COLO668 (cell line): ENCODE results near the gene MAD2L1.

Experiments
- DNase-seq: peaks from one replicate; lab custom pipeline; 2025; ENCODE audit not compliant: unreplicated experiment; lab: John Stamatoyannopoulos, UW

The MAD2L1 gene

DNA sequence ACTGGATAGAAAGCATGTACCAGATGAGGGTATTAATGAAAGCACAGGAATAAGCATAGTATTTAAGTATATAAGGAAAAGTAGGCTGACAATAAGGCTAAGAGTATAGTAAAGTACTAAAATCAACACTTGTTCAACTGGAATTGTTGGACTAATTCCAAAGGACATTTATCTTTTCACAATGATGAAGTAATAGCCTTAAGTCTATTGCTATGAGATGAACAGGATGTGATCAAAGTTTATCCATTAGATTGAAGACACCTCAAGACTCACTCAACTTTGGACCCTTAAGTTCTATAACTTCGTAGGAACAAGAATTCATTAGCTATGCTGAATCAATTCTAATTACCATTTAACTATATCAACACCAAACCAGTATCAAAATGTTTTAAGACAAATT lies 7.6 kb downstream of the MAD2L1 start:
- no peak for DNase-seq

DNA sequence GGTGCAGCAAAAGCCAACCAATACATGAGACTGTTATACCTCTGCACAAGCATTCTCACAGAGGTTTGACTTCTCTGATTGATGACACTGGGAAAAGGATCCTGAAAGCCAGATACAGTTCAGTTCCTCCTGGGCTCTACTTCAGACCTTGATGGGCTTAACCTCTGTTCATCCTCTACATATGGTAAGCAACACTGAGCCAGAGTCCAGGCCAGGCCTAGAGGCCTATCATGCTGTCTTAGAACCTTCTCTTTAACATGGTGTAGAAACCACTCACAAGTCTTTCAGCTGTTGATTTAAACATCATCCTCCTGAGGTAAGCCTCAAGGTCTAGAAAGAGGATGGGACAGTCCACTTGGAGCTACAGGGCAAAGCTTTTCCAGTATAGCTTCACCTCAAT lies 9.2 kb downstream of the MAD2L1 start:
- no peak for DNase-seq

DNA sequence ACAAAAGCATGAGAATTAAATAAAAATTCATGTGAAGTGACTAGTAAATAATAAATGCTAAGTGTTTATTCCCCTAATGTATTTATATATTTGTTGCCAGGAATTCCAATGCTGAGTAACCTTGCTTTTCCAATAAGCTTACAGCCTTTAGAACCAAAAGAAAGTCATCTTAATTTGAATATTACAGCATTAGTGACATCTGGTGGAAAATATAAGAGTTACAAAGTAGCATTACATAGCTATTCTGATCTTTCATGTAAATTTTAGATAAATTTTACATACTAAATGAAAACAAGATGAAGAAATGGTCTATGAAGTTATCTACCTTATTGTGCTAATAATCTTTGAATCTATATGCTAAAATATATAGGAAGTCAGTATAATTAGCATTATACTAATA lies 10.4 kb downstream of the MAD2L1 start:
- DNase-seq, result no peak

DNA sequence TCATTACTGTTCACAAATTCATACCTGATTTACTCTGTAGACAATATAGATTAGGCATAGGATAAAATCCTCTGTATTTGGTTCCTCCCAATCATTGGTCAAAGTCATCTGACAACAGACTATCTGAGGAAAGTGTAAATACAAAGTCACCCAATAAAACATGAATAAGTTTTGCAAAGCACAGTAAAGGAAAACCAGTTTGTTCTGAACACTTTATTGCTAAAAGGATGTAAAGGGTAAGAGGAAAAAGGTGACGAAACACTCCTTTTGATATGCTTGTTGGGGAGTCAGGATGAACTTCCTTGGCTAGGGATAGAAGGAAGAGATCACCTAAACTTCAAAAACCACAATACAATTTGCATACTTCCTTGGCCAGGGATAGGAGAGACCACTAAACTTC lies 10.9 kb downstream of the MAD2L1 start:
- DNase-seq, result no peak

DNA sequence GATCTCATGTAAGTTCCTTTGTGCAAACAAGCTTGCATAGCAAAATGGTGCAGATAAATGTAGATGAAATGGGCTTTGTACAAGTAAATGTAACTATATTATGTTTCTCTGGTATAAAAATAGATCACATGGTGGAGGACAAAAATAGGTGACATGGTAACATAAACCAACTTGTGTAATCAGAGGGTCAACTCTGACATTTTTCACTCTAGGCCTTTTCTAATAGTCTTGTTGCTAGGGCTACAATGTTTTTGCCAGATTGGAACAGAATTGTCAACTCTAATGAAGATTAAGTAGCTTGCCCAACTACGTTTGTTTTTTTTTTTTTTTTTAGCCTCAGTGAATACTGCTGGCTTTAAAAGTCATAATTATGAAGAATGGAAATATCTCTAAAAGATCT lies 11.5 kb downstream of the MAD2L1 start:
- DNase-seq, result no peak

DNA sequence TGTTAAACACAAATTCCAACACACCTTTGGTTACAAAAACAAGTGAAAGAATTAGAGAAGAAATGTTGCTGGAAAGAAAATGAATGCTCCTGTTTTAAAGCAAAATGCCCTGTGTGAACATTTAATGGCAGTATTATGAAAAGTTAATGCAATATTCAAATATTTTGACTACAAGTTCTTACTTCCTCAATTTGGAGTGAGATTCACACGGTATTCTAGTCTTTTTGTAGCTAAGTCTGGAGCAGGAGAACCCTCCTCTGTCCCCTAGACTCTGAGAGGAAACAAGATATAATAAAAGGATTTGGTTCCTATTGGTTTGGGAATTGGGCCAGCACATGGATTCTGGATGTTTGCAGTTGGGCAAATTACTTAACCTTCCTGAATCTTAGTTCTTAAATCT lies 12.7 kb downstream of the MAD2L1 start:
- DNase-seq, result no peak

DNA sequence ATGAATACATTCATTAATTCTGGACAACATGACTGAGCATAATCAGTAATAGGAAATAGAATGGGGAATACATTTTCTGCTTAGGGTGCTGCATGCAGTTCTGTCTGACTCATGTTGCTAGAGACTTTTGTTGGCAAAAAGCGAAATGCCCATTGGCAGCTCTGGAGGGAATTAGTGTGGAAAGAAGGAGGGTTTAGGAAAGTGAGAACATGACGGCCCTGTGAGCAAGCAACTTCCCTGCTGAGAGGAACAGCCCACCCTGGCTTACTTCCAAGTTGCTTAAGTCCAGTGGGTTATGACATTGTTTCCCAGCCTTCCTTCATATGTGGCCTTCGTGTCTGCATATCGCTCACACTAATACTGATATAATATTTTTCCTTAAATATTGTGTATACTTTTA lies 13.8 kb downstream of the MAD2L1 start:
- DNase-seq, result no peak

DNA sequence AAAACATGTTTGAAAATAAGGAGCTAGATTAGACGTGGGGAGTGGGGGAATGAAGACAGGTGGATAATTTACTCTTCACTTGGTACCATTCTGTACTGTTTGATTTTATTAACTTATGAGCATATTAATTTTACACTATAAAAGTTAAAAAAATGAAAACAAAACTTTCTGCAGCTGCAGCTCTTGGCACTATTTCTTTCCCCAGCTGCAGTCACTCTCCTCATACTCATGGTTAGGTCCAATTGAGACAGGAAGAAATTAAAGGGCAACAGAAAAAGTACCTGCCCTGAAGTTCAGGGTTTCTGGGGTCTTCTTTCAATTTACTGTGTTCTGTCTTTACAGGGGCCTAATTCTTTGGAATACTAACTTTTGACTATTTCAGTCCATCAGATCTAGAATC lies 15.4 kb downstream of the MAD2L1 start:
- no peak for DNase-seq

DNA sequence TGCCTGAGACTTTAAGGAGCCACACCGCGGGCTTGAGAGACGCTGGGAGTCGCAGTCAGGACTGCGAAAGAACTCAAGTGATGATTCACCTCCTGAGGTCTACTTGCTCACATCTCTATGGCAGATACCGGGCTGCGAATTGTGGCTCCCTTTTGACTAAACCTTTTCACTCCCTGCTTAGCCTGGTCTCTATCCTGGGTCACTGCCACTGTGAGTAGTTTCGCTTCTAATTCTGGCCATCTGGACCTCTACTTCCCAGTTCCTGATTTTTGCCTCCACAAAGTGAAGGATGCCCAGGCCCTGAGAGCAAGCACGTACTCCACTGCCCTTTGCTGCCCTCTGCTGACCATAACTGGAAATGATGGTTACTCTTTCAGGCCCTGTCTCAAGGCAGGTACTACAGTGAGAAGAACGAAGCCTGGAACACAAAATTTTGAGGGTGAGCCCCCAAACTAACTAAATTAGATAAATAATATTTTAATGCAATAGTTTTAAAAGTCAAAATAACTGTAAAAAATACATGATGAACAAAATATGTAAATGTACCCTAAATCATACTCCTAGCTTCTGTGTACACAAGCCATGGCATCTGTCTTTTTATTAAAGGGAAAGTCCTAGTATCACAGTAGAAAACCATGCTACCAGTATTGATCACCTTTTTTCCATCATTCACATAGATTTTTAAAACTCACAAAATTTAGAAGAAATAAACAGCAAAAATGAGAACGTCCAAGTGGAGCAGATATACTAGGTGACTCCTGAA lies 16.7 kb downstream of the MAD2L1 start:
- peak; percentile 86 for DNase-seq

DNA sequence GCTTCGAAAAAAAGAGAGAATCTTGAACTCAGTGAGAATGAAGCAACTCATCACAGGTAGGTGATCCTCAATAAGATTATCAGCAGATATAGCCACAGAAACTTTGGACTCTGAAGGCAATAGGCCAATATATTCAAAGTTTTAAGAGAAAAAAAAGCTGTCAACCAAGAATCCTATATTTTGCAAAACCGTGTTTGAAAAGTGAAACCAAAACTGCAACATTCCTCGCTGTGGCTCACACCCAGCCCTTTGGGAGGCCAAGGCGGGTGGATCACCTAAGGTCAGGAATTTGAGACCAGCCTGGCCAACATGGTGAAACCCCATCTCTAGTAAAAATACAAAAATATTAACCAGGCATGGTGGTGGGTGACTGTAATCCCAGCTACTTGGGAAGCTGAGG lies 22.8 kb downstream of the MAD2L1 start:
- DNase-seq, result no peak

DNA sequence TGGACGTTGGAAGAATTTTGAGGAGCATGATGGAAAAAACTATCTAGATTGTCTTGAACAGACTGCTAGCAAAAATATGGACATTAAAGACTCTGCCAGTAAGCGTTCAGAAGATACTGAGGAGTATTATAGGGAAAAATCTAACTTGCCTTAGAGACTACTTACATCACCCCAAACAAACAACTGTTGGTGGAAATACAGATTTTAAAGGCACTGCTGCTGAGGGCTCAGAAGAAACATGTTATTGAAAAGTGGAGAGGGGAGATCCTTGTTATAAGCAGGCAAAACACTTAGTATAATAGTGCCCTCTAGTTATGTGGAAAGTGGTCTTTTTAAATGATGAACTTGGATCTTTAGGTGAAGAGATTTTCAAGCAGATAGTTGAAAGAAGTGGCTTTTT lies 29.2 kb downstream of the MAD2L1 start:
- no peak for DNase-seq

DNA sequence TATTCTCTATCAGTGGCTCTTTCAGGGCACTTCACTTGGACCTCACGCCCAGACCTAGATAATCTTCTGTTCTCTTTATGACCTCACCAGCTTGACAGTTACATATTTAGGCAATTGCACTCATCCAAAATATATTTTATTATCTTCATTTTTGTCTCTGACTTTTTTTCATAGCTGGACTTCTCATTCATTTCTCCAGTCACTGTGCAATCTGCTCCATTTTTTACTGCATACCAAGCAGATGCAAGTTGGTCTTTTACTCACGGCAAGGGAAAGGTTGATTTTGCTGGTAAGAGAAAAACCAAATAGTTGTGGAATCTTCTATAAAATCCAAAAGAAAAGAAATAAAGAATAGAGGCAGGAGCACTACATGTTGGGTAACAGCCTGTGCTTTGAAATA lies 31.7 kb downstream of the MAD2L1 start:
- no peak for DNase-seq

DNA sequence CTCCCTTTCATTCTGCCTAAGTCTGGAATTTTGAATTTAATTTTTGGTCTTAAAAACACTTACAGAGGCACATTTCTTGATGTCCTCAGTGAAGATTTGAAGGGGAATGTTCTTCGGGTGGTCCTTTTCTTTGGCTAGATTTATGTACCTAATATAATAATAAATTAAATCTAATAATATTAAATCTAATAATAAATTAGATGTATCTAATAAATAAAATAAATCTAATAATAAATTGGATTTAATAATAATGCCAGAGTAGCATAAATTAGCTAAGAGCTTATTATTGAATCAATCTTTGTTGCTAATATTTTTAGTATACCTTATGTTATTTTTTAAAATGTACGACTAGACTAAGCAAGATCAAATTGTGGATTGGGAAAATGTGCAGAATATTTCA lies 39.8 kb downstream of the MAD2L1 start:
- DNase-seq, result no peak

DNA sequence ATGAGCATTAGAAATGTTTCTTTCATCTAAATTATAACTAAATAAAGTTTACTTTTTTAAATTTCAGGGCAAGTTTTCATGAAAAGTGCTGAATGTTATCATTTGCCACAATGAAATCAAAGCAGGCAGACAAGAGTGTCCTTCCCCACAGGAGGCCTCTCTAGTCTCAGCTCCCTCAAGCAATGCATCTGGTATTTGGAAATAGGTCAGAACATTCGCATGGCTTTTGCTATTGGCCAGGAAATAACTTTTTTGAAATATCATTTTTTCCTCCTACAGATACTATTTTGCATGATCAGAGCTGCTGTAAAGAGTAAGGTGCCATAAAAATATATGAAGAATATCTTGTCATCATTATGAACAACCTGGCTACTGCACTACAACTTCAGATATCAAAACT lies 41.1 kb downstream of the MAD2L1 start:
- DNase-seq, result no peak

DNA sequence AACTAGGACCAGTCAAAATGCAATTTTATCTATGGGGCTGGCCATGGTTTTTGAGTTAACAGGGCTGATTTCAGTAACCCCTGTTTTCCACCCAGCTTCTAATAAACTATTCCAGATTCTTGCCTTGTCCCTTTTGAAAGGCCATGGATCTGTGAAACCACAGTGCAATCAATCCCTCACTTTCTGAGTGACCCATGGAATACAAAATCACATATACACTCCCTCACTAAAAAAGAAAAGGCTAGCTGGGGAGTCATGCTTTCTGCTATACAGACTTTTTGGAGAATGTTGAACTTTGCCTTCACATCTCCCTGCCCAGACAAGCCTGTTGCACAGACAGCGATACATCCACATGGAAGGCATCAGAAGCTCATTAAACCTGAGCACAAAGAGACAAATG lies 47.9 kb downstream of the MAD2L1 start:
- no peak for DNase-seq

DNA sequence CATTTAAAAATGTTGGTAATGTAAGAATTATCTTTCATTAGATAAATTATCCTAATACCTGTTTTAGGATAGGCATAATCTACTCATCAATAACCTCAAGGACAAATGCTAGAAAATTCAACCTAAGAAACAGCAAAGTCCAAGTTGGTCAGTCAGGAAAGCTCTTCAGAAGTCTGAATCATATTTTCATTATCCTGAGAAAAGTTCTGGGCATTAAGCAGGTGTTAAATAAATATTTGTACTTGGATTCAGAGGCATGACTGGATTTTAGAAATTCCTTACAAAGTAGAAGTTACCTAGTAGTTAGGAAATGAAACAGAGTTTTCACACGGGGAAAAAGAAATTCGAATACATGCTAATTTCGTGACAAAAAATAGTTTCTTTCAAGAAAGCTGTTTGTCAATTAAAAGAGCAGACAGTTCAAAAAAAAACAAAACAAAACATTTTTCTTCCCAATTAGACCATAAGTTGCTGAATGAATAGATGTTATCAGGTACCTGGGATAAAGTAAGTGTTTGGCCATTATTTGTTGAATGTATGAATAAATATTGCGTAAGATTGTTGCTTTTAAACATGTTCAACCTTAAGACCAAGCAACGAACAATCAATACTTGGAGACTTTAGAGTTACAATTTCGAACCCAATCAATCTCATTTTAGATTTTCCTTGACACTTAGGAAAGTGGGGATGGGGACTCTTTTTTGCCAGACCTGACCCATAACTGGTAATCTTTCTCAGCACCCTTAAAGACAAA lies 48.5 kb downstream of the MAD2L1 start:
- no peak for DNase-seq

DNA sequence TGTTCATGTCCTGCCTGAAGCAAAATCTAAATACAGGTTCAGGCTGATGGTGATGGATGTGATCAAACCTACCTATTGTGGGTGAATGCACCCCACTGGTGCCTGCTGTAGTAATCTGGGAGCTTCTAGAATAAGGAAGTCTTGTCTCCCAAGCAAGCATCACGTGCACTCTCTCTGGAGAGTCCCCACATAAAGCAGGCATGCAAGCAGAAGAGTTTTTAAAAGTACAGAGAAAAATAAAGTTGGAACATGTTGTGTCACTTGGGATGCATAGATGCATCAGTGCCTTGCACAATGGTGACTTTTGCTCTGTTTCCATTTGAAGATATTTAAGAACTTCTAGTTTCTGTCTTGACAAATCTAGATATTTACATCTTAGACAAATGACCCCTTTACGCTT lies 54.9 kb downstream of the MAD2L1 start:
- no peak for DNase-seq

DNA sequence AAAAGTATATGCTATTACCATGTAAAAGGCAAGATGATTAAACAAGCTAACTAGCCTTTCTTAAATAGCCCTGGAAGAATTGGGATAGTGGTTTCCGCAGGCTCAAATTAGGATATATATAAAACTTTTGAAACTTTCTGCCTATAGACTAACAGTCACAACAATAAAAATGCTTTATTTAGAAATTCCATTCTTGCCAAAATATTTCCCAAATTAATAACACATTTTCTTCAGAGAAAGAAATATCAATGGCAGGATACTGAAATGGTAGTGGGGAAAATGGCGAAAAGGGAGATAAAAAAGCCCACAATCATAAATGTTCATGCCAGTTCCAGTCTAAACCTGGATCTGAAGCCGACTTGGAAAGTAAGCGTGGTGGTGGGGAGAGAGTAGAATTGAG lies 56.0 kb downstream of the MAD2L1 start:
- no peak for DNase-seq

DNA sequence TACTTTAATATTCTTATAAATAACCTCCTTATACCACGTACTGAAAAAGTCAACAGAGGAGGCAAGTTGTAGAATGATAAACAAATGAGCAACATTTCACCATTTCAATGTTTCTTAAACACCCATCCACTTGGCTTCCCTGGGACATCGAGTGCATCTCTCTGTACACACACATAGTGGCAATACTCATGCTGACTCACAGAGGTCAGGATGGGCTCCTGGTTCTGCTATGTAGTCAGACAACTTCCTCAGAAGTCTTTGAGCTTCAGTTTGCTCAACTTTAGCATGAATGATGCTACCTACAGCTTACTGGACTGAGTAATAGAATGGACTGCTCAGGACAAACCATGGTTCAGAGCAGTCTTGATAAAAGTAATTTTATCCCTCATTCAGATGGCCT lies 56.9 kb downstream of the MAD2L1 start:
- DNase-seq, result no peak

DNA sequence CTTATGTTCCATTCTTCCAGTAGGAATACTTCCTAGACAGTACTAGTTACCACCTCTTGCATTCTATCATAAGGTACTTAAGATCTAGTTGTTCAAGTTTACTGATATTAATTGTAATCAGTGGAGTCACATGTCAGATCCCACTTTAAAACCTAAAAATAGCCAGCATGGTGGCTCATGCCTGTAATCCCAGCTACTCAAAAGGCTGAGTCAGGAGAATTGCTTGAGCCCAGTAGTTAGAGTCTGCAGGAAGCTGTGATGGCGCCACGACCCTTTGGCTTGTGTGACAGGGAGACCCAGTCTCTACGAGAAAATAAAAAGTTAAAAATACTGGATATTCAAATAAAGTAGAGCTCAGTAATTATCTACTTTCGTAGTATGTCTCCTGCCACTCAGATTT lies 57.7 kb downstream of the MAD2L1 start:
- no peak for DNase-seq

DNA sequence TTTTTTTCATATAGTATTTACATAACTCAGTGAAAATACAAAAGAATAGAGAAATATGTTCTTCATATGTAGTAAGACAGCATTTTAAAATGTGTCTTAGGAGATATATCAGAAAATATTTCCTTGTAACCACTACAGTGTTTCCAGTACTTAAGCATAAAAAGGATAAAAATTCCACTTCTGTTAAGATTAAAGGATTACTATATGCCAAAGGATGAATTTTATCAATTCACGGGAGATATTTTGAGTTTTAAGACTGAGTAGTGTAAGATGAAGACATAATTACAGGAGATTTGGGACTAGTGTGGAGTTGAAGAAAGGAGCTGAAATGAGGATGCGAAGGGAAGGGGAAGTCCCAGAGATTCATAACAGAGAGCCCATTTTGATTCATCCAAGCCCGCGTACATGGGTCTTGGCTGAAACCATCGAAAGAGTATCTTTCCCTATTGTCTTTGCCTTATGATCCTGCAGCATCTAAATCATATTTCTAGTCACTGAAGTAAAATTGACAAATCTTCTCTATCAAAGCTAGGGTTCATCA lies 58.7 kb downstream of the MAD2L1 start:
- no peak for DNase-seq

DNA sequence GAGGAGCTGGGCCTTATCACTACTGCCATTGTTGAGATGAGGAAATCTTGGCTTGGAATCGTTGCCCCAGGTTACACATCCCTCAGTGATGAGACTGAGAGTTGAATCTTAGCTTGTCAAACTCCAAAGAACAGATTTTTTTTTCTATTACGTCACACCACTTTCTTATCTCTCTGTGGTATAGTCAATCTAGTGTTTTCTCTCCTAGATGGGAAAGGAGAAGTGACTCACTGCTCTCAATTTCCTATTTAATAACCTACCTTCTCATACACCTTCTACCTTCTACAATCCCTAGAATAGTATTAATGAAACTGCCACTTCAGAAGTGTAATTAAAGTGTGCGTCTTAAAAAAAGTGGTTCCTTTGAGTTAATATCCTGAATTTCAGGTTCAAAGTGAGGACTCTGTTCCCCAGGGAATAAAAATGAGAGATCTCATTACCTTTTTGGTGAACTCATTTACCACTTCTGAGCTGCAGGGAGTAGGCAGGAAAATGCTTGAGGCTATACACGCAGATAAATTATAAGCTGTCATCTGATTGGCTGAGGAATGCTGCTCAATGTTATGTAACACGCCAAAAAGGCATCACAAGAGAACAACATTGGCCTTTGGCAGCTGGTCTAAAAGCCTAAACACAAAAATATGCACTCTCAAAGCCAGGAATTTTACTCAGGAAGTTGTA lies 59.3 kb downstream of the MAD2L1 start:
- DNase-seq, result no peak
